Natural killer cell treated with Interleukin-12 subunit alpha and Interleukin-12 subunit beta and Interleukin-15 and Interleukin-18, amount 100 ng/mL, for 72 hours (primary cell): ENCODE data around the gene CNDP1. TPM values are rescaled to one million over a fixed set of nuclear protein-coding genes. Genes with fewer than 3 reads are reported as not detected.

Source experiments
- ATAC-seq, 2 donors: fragments of 150-1000 bp; cut with Tn5 transposase in 1 of 2; sonication (Bioruptor Pico), chemical (Tn5 transposase) in 1 of 2; 2 replicates each; pipeline ENCODE4 v1.10.0; 2021
- DNase-seq: peaks from one replicate; pipeline ENCODE4 v3.0.0; 2022; ENCODE audit warnings: low spot score
- H3K27ac Mint-ChIP-seq, 2 donors: 1 replicate in 1 of 2; 2 replicates in 1 of 2; pipeline ENCODE4 v1.8.0; 2022; ENCODE audit warnings: mixed read lengths in 2 of 2, mild to moderate bottlenecking in 1 of 2, moderate library complexity in 1 of 2
- H3K27me3 Mint-ChIP-seq, 2 donors: 1 replicate in 1 of 2; 2 replicates in 1 of 2; pipeline ENCODE4 v1.8.0; 2022; ENCODE audit warnings: mixed read lengths in 2 of 2
- H3K36me3 Mint-ChIP-seq: one replicate; pipeline ENCODE4 v1.8.0; 2022; ENCODE audit warnings: mixed read lengths
- H3K4me1 Mint-ChIP-seq, 2 donors: 1 replicate in 1 of 2; 2 replicates in 1 of 2; pipeline ENCODE4 v1.8.0; 2022; ENCODE audit warnings: low read depth in 2 of 2, mixed read lengths in 2 of 2, mild to moderate bottlenecking in 1 of 2
- H3K4me3 Mint-ChIP-seq: one replicate; pipeline ENCODE4 v1.8.0; 2022; ENCODE audit warnings: mixed read lengths
- H3K9me3 Mint-ChIP-seq: 2 replicates; pipeline ENCODE4 v1.8.0; 2022; ENCODE audit warnings: mixed read lengths
- total RNA-seq, 2 donors: library from RNA; stranded (reverse); gene quantifications; one replicate each; pipeline ENCODE4 v1.2.3, GENCODE V29; 2022

Gene CNDP1
- total RNA-seq, 2 donors from 2014 or later, result 0.57 TPM; not detected in 1

DNA sequence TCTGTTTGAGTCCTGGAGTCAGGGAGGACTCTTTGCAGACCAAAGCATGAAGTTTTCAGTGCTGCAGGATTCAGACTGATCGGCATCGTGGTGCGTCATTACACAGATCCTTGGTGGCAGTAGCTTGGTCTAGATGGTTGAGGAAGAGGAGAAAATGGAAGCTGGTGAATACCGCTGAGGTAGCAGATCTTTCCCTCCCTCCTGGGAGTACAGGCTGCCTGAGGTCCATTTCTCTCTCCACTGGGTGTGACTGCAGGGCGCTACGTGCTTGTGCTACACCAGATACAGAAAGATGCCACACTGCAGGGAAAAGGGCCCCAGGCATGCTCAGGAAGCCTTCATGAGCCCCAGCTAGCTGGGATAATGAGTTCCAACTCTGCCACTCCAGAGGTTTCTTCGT is 3.3 kb upstream of the CNDP1 start:
- Mint-ChIP-seq H3K4me1 (no peaks in the 10 kb centered on the region), H3K36me3 (no peaks in the 10 kb centered on the region), H3K4me3 (no peak overlapping the region), H3K9me3 (no peaks in the 10 kb centered on the region), H3K27ac (no peak overlapping the region), H3K27me3 (peaks cover 0 to 8% of the 10 kb centered on the region in 2 donors)
- ATAC-seq (no peak), DNase-seq (no peak)

DNA sequence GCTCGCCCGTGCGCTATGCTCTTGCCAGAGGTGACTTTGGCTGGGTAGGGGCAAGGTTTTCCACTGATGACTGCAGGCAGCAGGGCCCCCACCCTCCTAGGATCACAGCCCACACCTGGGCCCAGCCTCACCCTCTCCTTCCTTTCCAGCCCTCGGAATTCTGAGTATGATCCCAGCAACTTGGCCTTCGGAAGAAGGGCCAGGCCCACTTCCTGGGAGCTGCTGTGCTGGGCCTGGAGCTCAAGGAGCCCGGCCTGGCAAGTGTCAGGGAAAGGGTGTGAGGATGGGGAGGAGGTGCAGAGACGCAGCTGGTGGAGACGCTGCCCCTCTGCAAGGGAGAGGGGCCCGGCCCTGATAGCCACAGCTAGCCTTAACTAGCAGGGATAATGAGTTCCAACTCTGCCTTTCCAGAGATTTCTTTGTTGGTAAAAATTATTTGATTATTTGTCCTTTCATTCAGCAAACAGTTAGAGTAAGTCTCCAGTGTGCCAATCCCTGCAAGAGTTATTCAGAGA is 1.7 kb upstream of the CNDP1 start:
- no peaks in the 10 kb centered on the region for H3K9me3 Mint-ChIP-seq
- H3K27me3 Mint-ChIP-seq, result peaks cover 0 to 8% of the 10 kb centered on the region in 2 donors
- H3K4me3 Mint-ChIP-seq, result no peak overlapping the region
- no peaks in the 10 kb centered on the region for H3K36me3 Mint-ChIP-seq
- DNase-seq (no peak), ATAC-seq (no peak)
- H3K27ac Mint-ChIP-seq, result no peak overlapping the region
- no peaks in the 10 kb centered on the region for H3K4me1 Mint-ChIP-seq

DNA sequence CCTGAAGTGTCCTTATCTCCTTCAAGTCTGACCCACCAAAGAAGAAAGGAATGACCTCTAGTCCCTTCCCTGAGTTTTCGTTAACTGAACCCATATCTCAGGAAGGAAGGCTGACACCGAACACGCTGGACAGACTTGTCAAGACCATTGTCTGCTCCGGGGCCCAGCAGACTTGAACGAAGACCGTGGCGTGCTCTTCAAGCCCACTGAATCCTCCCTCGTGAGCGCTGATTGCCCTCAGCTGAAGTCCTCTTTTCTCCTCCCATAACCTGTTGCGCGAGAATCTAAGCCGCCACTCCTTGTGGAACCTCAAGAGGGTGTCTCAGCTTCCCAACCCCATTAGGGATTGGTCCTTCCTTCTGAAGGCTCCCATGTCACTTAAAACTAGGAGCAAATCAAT is 634 bp upstream of the CNDP1 start:
- no peak overlapping the region for H3K27ac Mint-ChIP-seq
- H3K36me3 Mint-ChIP-seq, result no peaks in the 10 kb centered on the region
- H3K27me3 Mint-ChIP-seq, result peaks cover 0 to 8% of the 10 kb centered on the region in 2 donors
- no peak overlapping the region for H3K4me3 Mint-ChIP-seq
- no peaks in the 10 kb centered on the region for H3K9me3 Mint-ChIP-seq
- no peak for ATAC-seq
- no peak for DNase-seq
- H3K4me1 Mint-ChIP-seq, result no peaks in the 10 kb centered on the region

DNA sequence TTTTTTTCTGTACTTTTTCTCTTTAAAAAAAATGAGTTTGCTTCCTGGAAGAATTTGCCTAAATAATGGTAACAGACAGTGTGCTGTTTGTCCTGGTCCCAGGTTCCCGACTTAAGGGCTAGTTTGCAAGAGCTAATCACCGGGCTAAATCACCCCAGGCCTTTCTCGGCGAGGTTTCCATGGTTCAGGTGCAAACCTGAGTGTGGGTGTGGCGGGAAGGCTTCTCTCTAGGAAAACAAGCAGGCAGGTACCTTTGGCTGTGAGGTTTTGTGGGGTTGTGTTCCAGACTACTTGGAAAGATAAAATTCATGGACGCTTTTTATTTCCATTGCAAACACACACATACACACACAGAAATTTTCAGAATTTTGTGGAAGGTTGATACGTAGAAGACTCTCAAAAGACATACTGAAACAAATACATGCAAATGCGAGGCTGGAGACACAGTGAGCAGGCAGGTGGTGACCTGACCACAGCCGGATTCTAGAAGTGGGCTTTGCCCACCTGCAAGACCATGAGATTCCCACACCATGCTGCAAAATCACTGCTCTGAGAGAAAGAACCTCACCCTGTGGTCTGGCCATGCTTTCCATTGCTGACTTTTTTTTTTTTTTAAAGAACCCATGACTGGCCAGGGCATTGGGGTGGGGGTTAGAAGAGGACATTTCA is 815 bp downstream of the CNDP1 start:
- H3K4me3 Mint-ChIP-seq, result no peak overlapping the region
- no peaks in the 10 kb centered on the region for H3K36me3 Mint-ChIP-seq
- DNase-seq (no peak), ATAC-seq (no peak)
- H3K27me3 Mint-ChIP-seq, result peaks cover 0 to 5% of the 10 kb centered on the region in 2 donors
- no peaks in the 10 kb centered on the region for H3K4me1 Mint-ChIP-seq
- no peak overlapping the region for H3K27ac Mint-ChIP-seq
- H3K9me3 Mint-ChIP-seq, result no peaks in the 10 kb centered on the region

DNA sequence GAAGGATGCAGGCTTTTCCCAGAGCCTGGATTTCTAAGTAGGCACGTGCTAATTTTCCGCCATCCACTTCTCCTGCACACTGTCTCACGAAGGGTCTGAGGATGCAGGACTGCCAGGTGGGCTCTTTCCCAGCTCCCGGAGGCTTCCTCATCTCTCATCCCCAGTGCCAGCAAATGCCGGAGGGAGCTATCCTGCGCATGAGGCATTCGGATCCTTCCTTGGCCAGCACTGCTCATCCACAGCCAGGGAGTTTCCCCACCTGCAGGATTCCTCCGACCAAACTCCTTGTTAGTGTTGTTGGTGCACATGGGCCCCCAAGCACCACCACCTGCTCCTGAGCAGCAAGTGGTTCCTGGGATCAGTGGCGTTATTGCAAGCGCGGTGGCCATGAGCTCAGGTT is 5.0 kb downstream of the CNDP1 start:
- ATAC-seq, result no peak
- Mint-ChIP-seq H3K27ac (no peak overlapping the region), H3K27me3 (no peaks in the 10 kb centered on the region), H3K9me3 (no peaks in the 10 kb centered on the region), H3K36me3 (no peaks in the 10 kb centered on the region), H3K4me1 (no peaks in the 10 kb centered on the region), H3K4me3 (no peak overlapping the region)
- no peak for DNase-seq

DNA sequence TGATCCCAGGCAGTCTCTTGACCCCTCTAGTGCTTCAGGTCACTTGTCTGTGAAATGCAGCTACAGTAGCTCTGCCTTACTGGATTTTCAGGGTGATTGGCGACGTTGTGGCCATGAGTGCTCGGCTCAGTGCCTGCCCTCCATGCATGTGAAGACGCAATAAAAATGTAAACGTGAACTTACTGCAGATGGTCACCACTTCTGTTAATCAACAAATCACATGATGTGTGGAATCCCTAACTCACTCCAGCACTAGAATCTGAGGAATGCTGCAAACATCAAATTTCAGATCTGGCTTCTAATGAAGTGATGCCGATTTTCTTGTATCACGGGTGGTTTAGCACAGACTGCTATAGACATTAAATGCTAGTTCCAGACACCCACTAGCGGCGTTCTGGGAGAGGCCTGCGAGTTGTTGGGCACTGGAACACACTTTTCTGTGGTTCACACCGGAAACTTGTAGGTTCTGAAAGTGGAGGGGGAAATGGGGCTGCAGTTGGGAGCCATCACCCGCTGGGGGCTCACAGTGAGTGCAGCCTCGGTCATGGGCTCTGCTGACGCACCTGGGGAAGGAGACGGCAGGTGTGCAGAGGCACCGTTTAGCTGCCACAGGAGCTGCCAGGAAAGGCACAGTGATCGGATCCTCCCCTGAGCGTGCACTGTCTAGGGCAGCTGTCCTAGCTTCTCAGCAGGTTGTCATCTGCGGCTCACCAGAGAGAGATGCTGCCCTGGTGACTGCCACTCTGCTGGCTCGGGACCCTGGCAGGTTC is 6.5 kb downstream of the CNDP1 start:
- ATAC-seq, result no peak
- H3K9me3 Mint-ChIP-seq, result no peaks in the 10 kb centered on the region
- H3K27me3 Mint-ChIP-seq, result peaks cover 4% of the 10 kb centered on the region in 2 donors
- no peaks in the 10 kb centered on the region for H3K36me3 Mint-ChIP-seq
- no peak overlapping the region for H3K4me3 Mint-ChIP-seq
- H3K27ac Mint-ChIP-seq, result no peak overlapping the region
- H3K4me1 Mint-ChIP-seq, result no peaks in the 10 kb centered on the region
- no peak for DNase-seq

DNA sequence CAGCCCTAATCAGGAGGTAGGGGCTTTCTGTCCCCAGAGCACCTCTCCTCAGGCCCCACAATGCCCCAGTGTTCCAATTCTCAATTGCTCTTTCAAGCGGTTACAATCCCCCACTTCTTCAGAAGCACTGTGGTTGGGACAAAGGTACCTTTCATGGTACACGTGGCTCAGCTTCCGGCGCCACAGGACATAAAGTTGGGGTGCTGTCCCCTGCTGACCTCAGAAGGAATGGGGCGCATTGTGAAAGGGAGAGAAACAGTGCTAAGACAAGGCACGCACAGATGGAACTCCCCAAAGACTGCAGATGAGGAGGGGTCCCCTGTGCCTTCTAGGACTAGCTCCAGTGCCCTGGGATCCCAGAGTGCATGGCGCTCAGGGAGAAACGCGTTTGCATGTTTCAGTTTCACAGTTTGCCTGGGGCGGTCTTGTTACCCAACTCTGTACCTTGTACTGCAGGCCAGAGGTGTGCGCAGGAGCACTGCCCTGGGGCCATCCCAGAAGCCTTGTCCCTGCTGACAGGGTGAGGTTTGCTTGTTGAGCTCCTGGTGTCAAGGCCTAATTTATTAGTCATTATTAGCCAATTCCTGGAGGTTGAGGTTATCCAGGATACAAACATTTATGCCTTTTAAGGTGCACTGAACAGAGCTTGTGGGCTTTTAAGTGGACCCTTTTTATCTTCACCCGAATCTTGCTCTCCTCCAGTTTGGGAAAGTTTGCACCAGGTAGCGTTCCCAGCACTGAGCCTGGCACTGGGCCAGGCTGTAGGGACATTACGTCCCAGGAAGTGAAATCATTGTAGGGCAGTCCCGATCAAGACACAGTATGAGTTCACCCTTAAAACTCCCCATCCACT is 7.6 kb downstream of the CNDP1 start:
- H3K27me3 Mint-ChIP-seq, result peaks cover 6% of the 10 kb centered on the region in 2 donors
- DNase-seq (no peak), ATAC-seq (no peak)
- no peak overlapping the region for H3K4me3 Mint-ChIP-seq
- no peaks in the 10 kb centered on the region for H3K36me3 Mint-ChIP-seq
- no peak overlapping the region for H3K27ac Mint-ChIP-seq
- no peaks in the 10 kb centered on the region for H3K4me1 Mint-ChIP-seq
- no peaks in the 10 kb centered on the region for H3K9me3 Mint-ChIP-seq

DNA sequence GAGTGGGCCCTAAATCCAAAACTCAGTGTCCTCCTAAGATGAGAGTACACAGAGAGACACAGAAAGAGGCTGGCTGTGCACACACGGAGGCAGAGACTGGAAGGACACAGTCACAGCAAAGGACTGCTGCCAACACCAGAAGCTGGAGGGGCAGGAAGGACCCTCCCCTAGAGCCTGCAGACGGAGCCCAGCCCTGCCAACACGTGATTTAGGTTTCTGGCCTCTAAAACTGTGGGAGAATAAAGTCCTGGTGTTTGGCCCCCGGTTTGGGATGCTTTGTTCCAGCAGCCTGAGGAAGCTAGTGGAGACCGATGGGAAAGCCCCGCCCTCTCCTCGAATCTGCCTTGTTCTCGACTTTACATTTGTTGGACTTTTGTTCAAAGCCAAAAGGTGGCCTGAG is 10.6 kb downstream of the CNDP1 start:
- Mint-ChIP-seq H3K4me1 (no peaks in the 10 kb centered on the region), H3K27me3 (peaks cover 6% of the 10 kb centered on the region in 2 donors), H3K9me3 (peaks cover 2% of the 10 kb centered on the region), H3K4me3 (no peak overlapping the region), H3K27ac (no peak overlapping the region), H3K36me3 (no peaks in the 10 kb centered on the region)
- DNase-seq (no peak), ATAC-seq (no peak)

DNA sequence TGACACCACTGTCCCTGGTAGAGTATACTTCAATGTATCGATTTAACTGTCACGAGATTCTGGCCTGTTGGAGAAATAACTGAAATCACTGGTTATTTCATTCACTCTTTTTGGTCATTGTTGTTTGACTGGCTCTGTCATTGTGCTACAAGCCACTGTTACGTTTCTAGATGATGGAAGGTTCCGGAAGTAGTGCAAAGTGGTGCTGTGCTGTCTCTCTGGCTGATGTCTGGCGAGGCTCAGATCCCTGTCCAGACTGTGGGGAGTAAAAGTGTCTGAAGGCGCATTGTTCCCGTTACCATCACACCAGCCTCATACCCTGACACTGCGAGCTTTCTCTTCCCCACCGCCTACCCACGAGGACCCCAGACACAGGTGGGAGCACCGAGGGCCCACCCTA is 11.7 kb downstream of the CNDP1 start:
- Mint-ChIP-seq H3K27me3 (peaks cover 6 to 9% of the 10 kb centered on the region in 2 donors), H3K4me1 (no peaks in the 10 kb centered on the region), H3K4me3 (no peak overlapping the region), H3K27ac (no peak overlapping the region), H3K9me3 (peaks cover 2% of the 10 kb centered on the region), H3K36me3 (no peaks in the 10 kb centered on the region)
- DNase-seq (no peak), ATAC-seq (no peak)

DNA sequence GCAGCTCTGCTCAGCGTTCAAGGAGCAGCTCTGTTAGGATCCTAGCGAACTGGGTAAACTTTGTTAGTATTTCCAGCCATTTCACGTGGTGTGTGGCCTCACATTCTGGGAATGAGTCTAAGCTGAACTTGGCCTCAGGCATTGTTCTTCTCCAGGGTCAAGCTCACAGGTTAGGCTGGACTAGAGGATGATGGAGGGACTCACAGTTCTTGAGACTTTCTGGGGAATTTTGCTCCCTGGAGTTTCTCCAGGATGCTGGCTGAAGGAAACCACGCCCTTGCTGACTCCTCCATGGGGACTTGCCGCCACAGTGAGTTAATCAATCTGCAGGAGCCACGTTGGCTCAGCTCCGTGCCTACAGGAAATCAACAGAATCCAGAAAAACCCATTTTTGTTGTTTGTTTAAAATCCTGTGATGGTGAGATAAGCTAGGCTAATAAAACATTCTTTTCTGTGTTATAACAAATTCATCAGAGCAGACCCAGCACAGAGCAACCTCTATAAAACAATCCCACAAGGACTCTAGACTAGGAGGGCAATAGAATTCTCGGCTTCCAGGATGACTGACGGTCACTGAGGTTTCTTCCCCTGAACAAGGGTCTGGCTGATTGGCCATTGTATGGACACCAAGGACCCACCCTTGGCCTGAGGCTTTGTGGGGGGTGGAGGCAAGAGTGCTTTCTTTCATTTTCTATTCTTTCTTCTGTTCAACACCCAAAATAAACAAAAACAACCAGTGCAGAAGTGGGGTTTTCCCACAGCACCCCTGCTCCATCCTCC is 12.6 kb downstream of the CNDP1 start:
- Mint-ChIP-seq H3K36me3 (no peaks in the 10 kb centered on the region), H3K4me3 (no peak overlapping the region), H3K4me1 (no peaks in the 10 kb centered on the region), H3K27me3 (peaks cover 6 to 10% of the 10 kb centered on the region in 2 donors), H3K27ac (no peak overlapping the region), H3K9me3 (peaks cover 2% of the 10 kb centered on the region)
- ATAC-seq (no peak), DNase-seq (no peak)

DNA sequence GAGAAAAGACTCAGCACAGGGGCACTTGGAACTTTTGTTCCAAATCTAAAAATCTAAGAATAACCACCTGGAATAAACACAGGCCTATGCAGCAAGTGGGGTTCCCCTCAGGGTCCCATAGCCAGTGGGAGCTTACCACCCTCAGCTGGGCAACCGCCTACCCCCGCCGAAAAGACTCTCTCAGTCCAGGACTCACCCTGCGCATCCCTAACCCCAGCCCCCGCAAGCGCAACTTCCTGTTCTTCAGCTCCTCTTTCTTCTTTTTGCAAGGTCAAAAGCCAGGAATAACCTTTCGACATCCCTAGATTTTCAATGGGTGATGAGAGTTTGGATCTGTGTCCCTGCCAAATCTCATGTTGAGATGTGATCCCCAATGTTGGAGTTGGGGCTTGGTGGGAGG is 13.6 kb downstream of the CNDP1 start:
- Mint-ChIP-seq H3K27me3 (peaks cover 7 to 13% of the 10 kb centered on the region in 2 donors), H3K9me3 (peaks cover 2% of the 10 kb centered on the region), H3K36me3 (no peaks in the 10 kb centered on the region), H3K4me1 (no peaks in the 10 kb centered on the region), H3K27ac (no peak overlapping the region), H3K4me3 (no peak overlapping the region)
- ATAC-seq (no peak), DNase-seq (no peak)

DNA sequence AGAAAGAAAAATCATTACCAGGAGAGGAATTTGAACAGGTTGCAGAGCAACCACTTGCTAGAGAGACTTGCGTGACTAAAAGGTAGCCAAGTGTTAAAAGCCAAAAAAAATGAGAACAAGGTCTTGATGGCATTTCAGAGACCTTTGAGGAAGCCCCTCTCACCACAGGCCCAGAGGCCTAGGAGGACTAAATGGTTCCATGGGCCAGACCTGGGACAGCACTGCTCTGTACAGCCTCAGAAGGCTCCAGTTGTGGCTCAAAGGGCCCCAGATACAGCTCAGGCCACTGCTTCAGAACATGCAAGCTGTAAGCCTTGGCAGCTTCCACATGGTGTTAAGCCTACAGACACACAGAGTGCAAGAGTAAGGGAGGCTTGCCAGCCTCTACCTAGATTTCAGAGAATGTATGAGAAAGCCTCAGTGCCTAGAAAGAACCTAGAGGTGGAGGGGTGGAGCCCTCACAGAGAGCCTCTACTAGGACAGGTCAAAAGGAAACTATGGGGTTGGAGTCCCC is 15.3 kb downstream of the CNDP1 start:
- Mint-ChIP-seq H3K4me1 (no peaks in the 10 kb centered on the region), H3K27ac (no peak overlapping the region), H3K36me3 (no peaks in the 10 kb centered on the region), H3K9me3 (peaks cover 2% of the 10 kb centered on the region), H3K27me3 (peaks cover 21 to 25% of the 10 kb centered on the region in 2 donors), H3K4me3 (no peak overlapping the region)
- ATAC-seq, result no peak
- DNase-seq, result no peak

DNA sequence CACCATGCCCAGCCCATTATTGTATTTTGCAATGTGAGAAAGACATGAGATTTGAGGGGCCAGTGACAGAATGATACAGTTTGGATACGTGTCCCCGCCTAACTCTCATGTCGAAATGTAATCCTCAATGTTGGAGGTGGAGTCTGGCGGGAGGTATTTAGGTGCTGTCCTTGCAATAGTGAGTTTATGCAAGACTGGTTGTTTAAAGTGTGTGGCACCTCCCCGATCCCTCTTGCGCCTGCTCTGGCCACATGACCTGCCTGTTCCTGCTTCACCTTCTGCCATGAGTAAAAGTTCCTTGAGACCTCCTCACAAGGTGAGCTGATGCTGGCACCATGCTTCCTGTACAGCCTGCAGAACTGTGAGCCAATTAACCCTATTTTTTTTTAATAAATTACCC is 16.6 kb downstream of the CNDP1 start:
- H3K36me3 Mint-ChIP-seq, result no peaks in the 10 kb centered on the region
- no peak for DNase-seq
- H3K27ac Mint-ChIP-seq, result no peak overlapping the region
- H3K4me1 Mint-ChIP-seq, result no peaks in the 10 kb centered on the region
- peaks cover 17 to 22% of the 10 kb centered on the region in 2 donors for H3K27me3 Mint-ChIP-seq
- H3K4me3 Mint-ChIP-seq, result no peak overlapping the region
- peaks cover 2% of the 10 kb centered on the region for H3K9me3 Mint-ChIP-seq
- no peak for ATAC-seq
